HL-60 (cell line): ENCODE data around the gene ELMOD3.
"Not testable (repeated sequence)": the region's sequence is repeated elsewhere in the genome, so short reads cannot be mapped to it uniquely, and the experiment has no call there.

Experiments
- DNase-seq, 2 experiments: peaks; one replicate each; pipeline ENCODE4 v3.0.0-alpha.2; 2010 to 2020; ENCODE audit warnings: low read depth in 1 of 2, low spot score in 1 of 2
- H3K27ac ChIP-seq: fragments of 250-450 bp; sonication (Bioruptor Pico); replicated peaks from 2 replicates; pipeline ENCODE4 v1.5.1; 2020; ENCODE audit warnings: mild to moderate bottlenecking, moderate library complexity
- H3K27me3 ChIP-seq: fragments of 250-450 bp; sonication (Bioruptor Pico); 2 replicates; pipeline ENCODE4 v1.5.1; 2021; ENCODE audit warnings: mild to moderate bottlenecking, moderate library complexity; ENCODE audit not compliant: insufficient read depth, poor library complexity, severe bottlenecking
- H3K4me3 ChIP-seq: replicated peaks from 2 replicates; pipeline ENCODE4 v1.5.1; 2011; ENCODE audit warnings: mild to moderate bottlenecking, control low read depth, low read length; ENCODE audit not compliant: insufficient read depth
- CTCF ChIP-seq: IDR thresholded peaks from one replicate; pipeline ENCODE4 v1.5.1; 2011; ENCODE audit warnings: low read length, control low read depth, inconsistent platforms; ENCODE audit not compliant: insufficient read depth
- GABPA ChIP-seq: IDR thresholded peaks from 2 replicates; pipeline ENCODE4 v1.6.1; 2012; ENCODE audit warnings: low read depth
- POLR2AphosphoS5 ChIP-seq: IDR thresholded peaks from 2 replicates; pipeline ENCODE4 v1.6.1; 2012; ENCODE audit warnings: low read depth
- SPI1 ChIP-seq: IDR thresholded peaks from 2 replicates; pipeline ENCODE4 v1.6.1; 2012; ENCODE audit warnings: low read depth, mild to moderate bottlenecking, borderline replicate concordance
- TF ChIP-seq, protein P1 (sequence below): IDR thresholded peaks from 2 replicates; pipeline ENCODE4 v1.6.1; 2012; ENCODE audit warnings: low read depth; ENCODE audit not compliant: insufficient replicate concordance

Gene ELMOD3

DNA sequence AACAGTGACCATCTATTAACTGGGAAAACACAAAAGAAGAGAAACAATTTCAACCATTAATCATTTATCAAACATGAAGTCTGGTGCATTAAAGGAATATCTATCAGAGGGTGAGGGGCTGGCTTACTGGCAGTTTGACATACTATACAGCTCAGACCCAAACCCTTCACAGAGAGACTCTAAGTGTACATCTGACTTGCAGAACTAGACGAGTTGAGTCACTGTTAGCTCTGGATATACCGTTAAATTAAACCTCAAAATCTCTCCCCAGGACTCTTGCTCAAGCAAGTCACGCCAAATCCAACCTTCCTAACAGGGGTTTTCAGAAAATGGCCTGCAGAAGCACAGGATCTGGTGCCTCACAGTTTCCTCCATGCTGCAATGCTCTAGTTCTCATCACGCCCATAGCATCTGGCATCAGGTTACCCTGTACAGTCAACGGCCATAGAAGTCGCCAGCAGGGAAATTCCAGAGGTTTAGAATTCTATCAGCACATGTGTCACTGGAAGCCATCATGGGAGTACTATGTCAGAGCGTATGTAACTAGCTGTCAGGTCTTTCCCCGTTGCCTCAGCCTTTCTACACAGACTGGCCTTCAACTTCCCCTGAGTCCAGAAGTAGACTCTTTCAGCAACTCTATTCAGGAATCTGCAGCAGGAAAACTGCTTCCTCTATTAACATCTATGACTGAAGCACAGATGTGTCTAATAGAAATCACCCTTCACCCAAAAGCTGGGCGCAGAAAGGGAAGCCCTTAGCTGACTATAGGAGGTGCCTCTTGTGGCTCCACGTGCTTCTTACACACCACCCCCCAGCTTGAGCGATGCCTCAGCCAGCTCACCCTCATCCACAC is 36.1 kb upstream of the ELMOD3 start:
- H3K27ac ChIP-seq = peak overlapping the region; percentile 59
- no peak for TF ChIP-seq SPI1
- TF ChIP-seq, protein P1, sequence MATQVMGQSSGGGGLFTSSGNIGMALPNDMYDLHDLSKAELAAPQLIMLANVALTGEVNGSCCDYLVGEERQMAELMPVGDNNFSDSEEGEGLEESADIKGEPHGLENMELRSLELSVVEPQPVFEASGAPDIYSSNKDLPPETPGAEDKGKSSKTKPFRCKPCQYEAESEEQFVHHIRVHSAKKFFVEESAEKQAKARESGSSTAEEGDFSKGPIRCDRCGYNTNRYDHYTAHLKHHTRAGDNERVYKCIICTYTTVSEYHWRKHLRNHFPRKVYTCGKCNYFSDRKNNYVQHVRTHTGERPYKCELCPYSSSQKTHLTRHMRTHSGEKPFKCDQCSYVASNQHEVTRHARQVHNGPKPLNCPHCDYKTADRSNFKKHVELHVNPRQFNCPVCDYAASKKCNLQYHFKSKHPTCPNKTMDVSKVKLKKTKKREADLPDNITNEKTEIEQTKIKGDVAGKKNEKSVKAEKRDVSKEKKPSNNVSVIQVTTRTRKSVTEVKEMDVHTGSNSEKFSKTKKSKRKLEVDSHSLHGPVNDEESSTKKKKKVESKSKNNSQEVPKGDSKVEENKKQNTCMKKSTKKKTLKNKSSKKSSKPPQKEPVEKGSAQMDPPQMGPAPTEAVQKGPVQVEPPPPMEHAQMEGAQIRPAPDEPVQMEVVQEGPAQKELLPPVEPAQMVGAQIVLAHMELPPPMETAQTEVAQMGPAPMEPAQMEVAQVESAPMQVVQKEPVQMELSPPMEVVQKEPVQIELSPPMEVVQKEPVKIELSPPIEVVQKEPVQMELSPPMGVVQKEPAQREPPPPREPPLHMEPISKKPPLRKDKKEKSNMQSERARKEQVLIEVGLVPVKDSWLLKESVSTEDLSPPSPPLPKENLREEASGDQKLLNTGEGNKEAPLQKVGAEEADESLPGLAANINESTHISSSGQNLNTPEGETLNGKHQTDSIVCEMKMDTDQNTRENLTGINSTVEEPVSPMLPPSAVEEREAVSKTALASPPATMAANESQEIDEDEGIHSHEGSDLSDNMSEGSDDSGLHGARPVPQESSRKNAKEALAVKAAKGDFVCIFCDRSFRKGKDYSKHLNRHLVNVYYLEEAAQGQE = no peak
- TF ChIP-seq POLR2AphosphoS5 = peak; percentile 25; the same call in 1 of the 2 replicates

DNA sequence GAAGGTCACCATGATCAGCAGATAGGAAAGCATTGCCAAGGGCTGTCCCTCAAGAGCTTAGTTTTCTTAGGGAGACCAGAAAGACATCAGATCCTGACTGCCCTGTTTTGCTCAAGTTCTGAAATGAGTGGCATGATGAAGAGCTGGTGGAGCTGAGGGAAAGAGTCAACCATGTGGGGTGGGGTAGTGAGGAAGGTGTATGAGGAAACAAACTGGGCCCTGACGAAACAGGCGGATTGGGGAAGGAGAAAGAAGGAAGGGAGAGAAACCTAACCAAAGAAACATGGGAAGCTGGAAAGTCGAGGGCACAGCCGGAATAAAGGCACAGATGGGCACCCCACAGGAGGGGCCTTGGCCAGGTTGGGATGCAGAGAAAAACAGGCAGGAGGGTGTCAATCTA is 34.8 kb upstream of the ELMOD3 start:
- TF ChIP-seq POLR2AphosphoS5 (no peak), SPI1 (no peak), CTCF (no peak), GABPA (no peak)
- TF ChIP-seq, protein P1 = no peak
- no peak overlapping the region for H3K4me3 ChIP-seq
- peak overlapping the region; percentile 59 for H3K27ac ChIP-seq
- no peaks in the 10 kb centered on the region for H3K27me3 ChIP-seq
- DNase-seq = peak in 1 of 2 experiments; percentile 66

More for the DNA sequence above, 36.1 kb upstream of the ELMOD3 start:
- DNase-seq = peak in 1 of 2 experiments; percentile 84
- Histone ChIP-seq H3K4me3 (no peak overlapping the region), H3K27me3 (no peaks in the 10 kb centered on the region)

- Histone ChIP-seq H3K27ac (no peak overlapping the region), H3K4me3 (no peak overlapping the region), H3K27me3 (no peaks in the 10 kb centered on the region)
- DNase-seq = no peak
- TF ChIP-seq, protein P1 = no peak
These were observed 31.1 kb upstream of the ELMOD3 start for GRCh38 chr2:85323351-85323987.

GRCh38 chr2:85323988-85324367 is 30.6 kb upstream of the ELMOD3 start:
- not testable (repeated sequence) for DNase-seq, H3K27me3 ChIP-seq, H3K27ac ChIP-seq, H3K4me3 ChIP-seq
